ELR (cell line): Measurements from ENCODE around the gene MTOR.

Experiments used
- DNase-seq: peaks from one replicate; pipeline ENCODE4 v3.0.0-alpha.2; 2015; ENCODE audit warnings: low read depth

Gene MTOR

DNA sequence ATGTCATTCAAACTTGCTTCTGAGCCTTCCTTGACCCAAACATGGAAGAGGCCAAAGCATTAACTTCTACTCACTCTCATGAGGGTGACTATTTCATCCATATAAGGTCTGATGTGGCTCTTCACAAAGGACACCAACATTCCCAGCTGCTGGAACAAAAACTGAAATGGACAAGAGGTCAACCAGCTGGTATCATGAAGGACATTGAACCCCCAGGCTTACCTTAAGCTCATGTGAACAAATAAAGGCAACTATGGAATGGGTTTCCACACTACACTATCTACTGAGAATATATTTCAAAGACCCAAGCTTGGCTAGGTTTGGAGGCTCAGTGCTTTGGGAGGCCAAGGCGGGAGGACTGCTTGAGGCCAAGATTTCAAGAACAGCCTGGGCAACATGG lies 46.3 kb downstream of the MTOR start:
- no peak for DNase-seq

DNA sequence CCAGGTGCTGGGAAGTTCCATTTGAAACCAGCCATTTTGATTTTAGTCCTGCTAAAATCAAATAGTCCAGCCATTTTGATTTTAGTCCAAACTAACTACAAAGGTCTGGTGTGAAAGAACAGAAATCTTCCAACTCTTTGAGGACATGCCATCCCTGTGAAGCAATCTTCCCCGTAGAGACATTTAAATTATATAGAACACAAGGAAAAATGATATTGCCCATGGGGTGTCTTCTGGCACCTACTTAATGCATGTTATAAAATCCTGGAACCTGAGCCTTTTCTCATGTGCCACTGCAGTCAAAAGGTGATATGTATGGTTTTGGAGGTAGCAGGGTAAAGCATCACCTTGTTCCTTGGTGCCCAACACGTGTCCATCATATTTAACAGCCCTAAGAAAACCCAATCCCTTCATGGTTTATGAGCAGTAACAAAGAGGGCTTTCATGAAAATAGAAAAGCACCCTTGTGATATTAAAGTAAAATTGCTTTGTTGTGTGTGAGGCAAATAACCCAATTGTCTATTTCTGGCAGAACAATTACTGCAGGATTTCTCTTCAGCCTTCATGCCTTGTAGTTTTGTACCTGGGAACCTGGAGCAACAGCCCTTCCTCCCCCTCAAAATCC lies 46.9 kb downstream of the MTOR start:
- DNase-seq, result no peak

DNA sequence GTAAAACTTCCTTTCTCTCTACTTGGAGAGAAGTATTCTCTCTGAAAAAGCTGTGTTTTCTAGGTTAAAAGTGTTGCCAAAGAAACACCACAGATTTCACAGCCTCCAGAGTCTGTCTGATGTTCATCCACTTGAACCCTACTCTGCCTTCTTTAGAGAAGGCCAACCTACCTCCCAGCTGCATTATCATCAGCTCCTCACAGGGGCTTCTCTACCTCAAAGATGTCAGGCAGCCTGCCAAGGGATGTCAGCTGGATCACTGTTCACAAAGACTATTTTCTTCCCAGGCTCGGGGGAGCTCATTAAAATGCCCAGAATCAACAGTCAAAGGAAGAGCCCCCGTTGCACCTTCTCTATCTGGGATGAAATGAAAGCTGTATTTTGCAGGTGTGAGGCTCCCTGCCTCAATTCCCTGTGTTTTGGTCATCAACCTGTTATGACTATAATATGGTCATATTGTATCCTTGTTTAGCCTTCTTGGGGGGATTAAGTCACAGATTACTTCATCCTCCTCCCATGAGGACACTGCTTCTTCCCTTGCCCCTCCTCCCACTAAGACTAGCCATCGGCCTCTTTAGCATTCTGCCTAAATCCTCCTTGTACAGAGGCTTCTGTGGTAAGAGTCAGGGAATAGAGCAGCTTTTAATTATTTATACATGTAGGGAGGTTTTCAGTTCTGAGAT lies 47.5 kb downstream of the MTOR start:
- no peak for DNase-seq

DNA sequence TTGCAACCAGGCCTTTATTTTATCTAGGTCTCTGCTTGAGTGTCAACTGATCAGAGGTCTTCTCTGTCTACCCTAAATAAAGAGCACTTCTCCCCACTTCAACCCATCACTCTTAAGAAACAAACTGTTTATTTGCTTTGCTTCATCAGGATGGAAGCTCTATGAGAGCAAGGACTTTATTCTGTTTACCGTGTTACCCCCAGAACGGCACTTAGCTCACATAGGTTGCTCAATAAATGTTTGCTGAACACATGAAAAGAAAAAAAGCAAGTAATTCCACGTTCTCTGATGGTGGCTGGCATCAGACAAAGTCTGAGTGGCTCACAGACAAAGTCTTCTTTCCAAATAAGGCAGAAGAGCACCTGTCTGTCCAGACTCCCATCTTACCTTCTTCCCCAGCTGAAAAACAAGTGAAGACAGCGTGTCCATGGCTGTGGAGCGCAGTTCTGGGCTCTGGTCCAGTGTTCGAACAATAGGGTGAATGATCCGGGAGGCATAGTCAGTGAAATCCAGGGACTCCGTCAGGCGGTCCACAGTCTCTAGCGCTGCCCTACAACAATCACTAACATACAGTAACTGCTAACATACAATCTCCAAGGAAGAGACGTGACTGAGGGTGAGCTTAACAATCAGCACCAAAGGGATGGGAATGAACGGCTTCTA lies 50.3 kb downstream of the MTOR start:
- no peak for DNase-seq

DNA sequence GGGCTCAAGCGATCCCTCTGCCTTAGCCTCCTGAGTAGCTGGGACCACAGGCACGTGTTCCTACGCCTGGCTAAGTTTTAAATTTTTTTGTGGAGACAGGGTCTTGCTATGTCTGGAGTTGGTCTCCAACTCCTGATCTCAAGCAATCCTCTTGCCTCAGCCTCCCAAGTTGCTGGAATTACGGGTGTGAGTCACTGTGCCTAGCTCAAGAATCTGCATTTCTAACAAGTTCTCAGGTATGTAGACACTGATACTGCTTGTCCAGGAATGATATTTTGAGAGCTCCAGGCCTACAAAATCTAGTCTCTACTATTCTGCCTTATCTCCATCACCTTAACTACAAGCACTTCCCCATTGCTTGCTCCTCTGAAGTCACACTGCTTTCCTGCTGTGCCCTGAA lies 50.9 kb downstream of the MTOR start:
- no peak for DNase-seq

DNA sequence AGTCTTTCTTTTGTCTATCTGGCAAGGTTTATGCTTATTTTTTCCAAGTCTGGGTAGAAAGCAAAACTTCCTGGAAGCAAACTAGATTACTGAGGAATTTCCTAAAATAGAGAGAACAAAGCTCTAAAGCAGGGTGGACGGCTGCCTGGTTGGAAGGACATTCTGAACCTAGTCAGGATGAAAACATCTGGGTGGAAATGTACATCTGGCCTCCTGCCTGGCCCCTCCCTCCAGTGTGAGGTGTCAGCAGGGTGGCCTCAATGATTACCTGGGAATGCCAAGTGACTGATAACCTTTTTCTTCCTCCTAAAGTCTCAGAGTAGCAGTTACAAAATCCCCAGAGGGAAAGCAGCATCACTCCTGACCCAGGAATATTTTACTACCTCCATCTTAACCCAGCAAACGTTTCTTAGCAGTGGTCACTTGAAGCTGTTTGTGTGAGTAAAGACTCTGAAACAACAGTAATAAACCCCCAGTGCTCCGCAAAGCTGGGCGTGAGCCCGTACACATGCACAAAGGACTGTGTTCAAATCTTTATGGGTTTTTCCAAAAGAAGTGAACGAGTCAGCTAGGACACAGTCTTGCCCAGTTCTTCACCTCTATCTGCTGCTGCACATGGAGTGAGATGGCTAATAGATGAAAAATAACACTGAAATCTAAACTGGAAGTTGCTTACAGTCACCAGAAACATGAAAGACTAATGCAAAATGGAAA lies 54.3 kb downstream of the MTOR start:
- DNase-seq, result no peak

DNA sequence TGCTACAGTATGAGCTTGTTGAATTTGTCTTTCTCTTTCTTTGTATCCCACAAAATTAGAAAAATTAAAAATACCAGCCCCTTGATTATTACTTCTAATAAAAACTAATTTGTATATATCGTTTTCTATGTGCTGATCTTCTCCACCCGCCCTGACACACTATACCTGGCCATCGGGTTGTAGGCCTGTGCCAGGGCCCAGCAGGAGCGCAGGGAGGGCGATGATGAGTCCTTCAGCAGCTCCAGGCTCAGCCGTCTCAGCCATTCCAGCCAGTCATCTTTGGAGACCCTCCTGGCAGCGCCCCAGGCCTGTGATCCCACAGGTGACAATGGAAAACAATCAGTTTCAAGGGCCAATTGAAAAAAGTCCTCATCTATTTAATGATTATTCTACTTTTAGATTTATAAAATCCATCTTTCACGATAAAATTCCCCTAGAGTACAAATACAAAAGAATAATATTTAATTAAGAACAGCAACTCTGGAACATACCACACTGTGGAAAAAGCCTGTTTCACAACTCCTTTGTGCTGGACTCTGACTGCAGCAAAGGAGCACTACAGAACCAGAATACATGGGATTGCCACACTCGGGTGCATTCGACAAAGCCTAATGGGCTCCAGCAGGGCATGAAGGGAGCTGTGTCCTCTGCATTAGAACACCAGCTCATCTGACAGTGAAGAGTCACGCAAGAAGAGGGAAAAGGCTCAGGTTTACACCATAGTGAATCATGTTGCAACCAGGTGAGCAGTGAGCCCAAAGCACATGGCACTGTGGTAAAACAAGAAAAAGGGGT lies 57.8 kb downstream of the MTOR start:
- no peak for DNase-seq

DNA sequence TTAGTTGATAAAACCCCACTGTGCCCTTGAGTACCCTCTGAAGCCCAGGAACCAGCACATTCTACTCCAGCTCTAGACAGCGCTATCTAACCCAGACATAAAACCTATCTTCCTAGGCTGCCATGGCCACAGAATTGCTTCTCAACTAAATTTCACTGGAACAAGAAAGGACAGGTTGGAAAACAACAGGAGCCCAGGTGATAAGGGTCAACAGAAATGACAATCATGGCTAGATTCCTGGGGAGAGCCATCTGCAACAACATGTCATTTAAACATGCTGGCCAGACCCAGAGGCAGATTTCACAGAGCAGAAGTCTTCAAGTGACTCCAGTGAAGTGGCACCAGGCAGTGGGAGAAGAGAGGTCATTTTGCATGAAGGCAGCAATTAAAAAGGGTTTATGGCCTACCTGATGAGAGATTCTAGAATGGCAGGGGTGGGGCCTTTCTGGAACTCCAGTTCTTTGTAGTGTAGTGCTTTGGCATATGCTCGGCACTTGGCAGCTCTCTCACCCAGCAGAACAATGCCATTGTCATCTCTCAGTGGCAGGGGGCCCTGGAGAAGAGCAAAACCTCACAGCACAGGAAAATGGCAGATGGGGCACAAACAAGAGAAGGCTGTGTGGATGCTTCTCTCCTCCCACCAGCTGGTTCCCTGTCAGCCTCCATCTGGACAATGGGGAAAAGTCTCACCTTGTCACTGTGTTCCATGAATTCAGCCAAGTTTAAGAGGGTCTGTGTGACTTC lies 63.3 kb downstream of the MTOR start:
- no peak for DNase-seq

DNA sequence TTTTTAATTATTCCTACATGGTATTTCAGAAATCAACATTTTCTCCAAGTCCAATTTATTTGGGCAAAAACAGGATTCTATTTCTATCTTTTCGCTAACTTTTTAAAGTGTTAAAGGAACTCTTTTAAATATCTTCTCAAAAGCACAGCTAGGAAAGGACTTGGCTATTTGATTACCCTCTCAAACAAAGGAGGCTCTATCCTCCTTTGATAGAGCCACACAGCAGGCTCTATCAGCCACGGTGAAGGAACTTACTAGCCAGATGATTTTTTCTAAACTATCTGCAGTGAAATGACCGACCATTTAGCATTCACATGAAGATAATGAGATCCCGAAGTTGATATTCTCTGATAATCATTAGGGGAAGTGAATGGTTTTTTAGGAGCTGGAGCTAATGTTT lies 64.1 kb downstream of the MTOR start:
- no peak for DNase-seq

DNA sequence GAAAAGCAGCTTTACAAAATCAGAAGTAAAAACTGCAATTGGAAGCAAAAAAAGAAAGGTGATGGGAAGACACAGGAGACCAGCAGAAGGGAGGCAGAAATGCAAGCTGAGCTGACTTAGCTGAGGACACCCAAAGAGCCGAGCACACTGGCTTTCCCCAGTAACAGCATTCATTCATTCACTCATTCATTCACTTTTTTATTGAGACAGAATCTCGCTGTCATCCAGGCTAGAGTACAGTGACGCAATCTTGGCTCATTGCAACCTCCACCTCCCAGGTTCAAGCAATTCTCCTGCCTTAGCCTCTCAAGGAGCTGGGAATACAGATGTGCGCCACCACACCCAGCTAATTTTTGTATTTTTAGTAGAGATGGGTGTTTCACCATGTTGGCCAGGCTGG lies 65.0 kb downstream of the MTOR start:
- DNase-seq, result no peak

DNA sequence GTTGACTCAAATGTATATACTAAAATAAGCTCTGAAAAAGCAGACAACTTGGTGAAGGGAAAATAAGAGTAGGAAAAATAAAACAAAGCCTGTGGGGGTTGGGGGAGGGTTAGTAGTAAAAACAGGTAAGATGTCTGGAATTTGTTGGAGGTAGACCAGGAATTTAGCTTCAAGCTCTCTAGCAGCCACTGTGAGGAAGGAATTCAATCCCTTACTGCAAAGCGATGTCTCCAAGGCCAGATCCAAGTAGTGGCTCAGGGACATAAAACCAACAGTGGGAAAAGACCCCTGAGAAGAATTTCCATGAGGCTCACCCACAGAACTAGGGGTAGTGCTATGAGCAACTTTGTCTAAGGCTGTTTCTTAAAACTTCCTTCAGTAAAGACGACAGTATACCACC lies 65.4 kb downstream of the MTOR start:
- no peak for DNase-seq

DNA sequence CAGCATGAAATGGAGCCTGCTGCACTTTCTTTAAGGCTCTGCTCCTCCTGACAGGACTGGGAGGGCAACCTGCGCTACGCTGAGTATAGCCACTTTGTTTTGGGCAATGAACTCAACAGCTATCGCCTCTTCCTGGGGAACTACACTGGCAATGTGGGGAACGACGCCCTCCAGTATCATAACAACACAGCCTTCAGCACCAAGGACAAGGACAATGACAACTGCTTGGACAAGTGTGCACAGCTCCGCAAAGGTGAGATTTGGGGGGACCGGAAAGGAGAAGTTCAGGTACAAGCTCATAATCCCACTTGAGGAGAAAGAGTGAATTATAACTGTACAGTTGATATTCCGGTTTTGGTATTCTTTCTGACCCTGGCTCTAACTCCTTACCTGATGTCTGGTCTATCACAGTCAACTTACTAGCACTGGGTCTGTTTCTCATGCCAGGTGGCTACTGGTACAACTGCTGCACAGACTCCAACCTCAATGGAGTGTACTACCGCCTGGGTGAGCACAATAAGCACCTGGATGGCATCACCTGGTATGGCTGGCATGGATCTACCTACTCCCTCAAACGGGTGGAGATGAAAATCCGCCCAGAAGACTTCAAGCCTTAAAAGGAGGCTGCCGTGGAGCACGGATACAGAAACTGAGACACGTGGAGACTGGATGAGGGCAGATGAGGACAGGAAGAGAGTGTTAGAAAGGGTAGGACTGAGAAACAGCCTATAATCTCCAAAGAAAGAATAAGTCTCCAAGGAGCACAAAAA lies 67.8 kb downstream of the MTOR start:
- DNase-seq, result no peak

DNA sequence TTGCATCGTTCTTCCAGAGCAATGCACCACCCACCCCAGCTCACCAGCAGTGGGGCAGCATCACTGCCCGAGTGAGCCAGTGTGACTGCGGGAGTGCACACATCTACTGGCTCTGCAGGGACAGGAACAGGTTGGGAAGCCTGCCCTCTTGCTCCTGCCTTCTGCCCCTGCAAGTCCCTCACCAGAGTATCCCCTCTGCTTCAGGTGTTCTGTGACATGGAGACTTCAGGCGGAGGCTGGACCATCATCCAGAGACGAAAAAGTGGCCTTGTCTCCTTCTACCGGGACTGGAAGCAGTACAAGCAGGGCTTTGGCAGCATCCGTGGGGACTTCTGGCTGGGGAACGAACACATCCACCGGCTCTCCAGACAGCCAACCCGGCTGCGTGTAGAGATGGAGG lies 69.0 kb downstream of the MTOR start:
- DNase-seq, result no peak

DNA sequence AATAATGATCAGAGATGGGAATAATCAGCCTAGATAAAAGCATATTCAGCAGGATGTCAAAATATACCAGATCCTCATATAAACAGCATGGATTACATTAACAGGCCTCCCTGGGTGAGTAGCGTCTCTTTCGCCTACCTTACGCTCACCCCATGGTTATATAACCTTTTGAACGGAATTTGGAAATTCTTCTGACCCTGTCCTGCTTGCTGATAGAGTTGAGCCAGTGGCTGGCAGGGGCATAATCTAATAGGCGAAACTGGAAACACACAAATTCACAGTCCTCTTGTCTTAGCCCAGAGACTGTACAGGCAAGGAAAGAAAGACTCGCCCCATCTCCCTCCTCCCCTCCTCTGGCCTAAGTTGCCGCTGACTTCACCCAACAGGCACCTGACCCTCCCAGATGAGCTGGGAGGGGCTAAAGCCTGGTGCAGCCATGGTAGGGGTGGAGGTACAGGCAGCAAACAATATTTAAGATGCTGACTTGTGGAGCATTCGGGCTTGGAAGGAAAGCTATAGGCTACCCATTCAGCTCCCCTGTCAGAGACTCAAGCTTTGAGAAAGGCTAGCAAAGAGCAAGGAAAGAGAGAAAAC lies 73.4 kb downstream of the MTOR start, which contains the start of gene ANGPTL7:
Gene ANGPTL7, plus strand, starts transcription at position 498 of the 594 bp plus-strand sequence. CDS start 225 bp downstream, outside the sequence.
- DNase-seq, result no peak

DNA sequence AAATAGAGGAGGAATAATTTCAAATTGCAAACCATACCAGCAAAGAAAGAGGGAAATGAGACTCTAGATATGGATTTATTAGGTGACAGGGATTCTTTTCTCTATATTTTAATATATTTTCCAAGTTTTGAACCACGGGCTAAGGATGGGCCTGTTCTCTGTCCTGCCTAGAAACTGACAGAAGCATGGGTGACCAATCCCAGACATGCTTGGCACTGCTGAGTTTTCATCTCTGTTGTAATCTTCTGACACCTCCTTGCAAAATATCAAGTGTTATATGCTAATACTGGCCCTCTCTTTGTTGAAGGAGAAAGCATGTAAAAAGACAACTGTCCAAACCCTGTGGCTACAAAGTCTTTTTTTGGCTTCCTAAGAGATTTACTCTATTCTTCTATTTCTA lies 74.0 kb downstream of the MTOR start:
- DNase-seq, result no peak

DNA sequence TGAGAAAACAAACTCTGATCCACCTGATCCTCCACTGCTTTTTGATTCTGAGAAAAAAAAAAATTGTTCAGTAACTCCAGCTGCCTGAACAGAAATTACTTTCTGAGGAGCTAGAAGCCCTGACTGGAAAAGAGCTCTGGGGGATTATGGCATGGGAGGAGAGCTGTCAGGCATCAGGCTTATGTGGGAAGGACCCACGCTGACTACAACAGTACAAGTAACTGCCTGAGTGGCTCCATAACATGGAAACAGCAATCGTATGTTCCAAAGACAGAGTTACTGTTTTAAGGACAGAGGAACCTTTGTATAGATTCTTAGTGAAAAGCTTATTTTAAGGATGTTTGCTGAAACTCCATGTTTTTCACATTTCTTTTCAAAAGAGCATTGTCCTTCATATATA lies 74.4 kb downstream of the MTOR start:
- DNase-seq, result no peak

DNA sequence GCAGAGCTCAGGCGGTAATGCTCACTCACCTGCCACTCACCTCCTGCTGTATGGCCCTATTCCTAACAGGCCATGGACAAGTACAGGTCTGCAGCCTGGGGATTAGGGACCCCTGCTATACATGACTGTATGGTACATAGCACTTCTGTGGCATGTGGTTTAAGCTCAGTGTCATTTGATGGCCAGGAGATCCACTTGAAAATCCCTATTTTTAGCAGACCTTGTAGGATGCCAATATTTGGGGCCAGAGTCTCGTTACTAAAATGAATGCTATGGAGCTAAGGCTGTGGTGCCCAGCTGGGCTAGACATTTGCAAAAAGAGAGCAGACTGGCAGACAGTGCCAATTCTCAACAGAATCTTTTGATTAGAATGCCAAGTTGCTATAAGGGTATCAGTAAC lies 74.9 kb downstream of the MTOR start:
- no peak for DNase-seq

DNA sequence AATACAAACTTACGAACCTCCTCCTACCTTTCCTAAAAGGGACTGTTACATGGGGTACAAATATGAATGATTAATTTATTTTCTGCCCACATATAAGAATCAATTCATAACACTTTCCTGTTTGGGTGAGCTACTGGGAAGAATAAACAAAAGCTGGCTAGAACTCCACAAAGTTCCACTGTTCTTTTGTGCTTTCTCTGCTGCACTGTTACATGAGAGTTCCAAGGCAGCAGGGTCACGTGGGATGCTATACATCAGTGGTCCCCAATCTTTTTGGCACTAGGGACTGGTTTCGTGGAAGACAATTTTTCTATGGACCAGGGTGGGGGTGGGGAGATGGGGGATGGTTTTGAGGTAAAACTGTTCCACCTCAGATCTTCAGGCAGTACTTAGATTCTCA lies 75.4 kb downstream of the MTOR start:
- no peak for DNase-seq

DNA sequence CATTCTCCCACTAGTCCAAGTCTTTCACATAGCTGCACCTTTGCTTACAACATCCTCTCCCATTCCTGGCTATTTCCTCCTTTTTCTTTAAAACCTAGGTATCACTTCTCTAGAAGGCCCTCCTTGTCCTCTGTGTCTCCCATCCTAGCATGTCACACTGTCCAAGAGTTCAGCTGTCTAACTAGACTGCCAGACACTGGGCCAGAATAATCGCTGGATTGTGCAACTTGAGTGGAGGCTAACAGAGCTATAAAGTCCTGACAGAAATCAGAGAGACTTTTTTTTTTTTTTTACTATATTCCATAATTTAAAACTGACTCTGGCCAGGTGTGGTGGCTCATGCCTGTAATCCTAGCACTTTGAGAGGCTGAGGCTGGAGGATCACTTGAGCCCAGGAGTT lies 77.4 kb downstream of the MTOR start:
- no peak for DNase-seq

DNA sequence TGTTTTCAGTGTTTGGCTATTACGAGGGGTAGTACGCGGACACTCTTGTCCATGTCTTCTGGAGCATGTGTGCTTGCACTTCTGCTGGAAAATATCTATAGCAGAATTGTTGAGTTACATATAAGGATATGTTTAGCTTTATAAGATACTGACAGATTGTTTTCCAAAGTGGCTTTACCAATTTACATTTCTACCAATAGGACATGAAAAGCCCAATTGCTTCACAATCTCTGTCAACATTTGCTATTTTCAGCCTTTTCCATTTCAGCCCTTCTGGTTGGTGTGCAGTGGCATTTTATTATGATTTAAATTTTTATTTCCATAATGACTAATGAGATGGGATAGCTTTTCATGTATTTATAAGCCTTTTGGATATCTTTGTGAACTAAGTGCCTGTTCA lies 79.5 kb downstream of the MTOR start:
- DNase-seq, result no peak
